HEK293 (cell line): ENCODE results near the gene PRRG3.

ENCODE experiments used
- BCL11A ChIP-seq: fragments of 450-650 bp; formaldehyde crosslinking; IDR thresholded peaks from 2 replicates; pipeline ENCODE4 v1.5.1; 2016; ENCODE audit warnings: low read depth, missing biosample characterization, missing genetic modification characterization
- KLF10 ChIP-seq: fragments of 450-650 bp; IDR thresholded peaks from 2 replicates; pipeline ENCODE4 v1.5.1; 2018; ENCODE audit warnings: missing biosample characterization, mild to moderate bottlenecking, missing genetic modification characterization
- ZNF19 ChIP-seq: fragments of 450-650 bp; formaldehyde crosslinking; IDR thresholded peaks from 2 replicates; pipeline ENCODE4; 2016; ENCODE audit warnings: missing biosample characterization, missing genetic modification characterization, low read depth
- ZNF2 ChIP-seq: fragments of 450-650 bp; formaldehyde crosslinking; IDR thresholded peaks from 2 replicates; pipeline ENCODE4 v1.5.1; 2016; ENCODE audit warnings: missing biosample characterization, missing genetic modification characterization
- ZNF621 ChIP-seq: fragments of 450-650 bp; formaldehyde crosslinking; IDR thresholded peaks from 2 replicates; pipeline ENCODE4 v1.5.1; 2017; ENCODE audit warnings: missing biosample characterization, missing genetic modification characterization
- TF ChIP-seq, protein P1 (sequence below): fragments of 450-650 bp; formaldehyde crosslinking; IDR thresholded peaks from 2 replicates; pipeline ENCODE4 v1.5.1; 2016; ENCODE audit warnings: missing biosample characterization, missing genetic modification characterization
- TF ChIP-seq, protein P2 (sequence below): fragments of 450-650 bp; formaldehyde crosslinking; IDR thresholded peaks from 2 replicates; pipeline ENCODE4 v1.5.1; 2016; ENCODE audit warnings: missing biosample characterization, missing genetic modification characterization
- TF ChIP-seq, protein P3 (sequence below): fragments of 450-650 bp; formaldehyde crosslinking; IDR thresholded peaks from 2 replicates; pipeline ENCODE4 v1.5.1; 2016; ENCODE audit warnings: missing biosample characterization, missing genetic modification characterization
- TF ChIP-seq, protein P4 (sequence below): fragments of 450-650 bp; formaldehyde crosslinking; IDR thresholded peaks from 2 replicates; pipeline ENCODE4 v1.5.1; 2016; ENCODE audit warnings: missing biosample characterization, missing genetic modification characterization
- TF ChIP-seq, protein P5 (sequence below): fragments of 450-650 bp; formaldehyde crosslinking; optimal IDR thresholded peaks from 2 replicates; pipeline ENCODE3; 2016; ENCODE audit warnings: missing biosample characterization, mild to moderate bottlenecking, missing genetic modification characterization

DNA sequence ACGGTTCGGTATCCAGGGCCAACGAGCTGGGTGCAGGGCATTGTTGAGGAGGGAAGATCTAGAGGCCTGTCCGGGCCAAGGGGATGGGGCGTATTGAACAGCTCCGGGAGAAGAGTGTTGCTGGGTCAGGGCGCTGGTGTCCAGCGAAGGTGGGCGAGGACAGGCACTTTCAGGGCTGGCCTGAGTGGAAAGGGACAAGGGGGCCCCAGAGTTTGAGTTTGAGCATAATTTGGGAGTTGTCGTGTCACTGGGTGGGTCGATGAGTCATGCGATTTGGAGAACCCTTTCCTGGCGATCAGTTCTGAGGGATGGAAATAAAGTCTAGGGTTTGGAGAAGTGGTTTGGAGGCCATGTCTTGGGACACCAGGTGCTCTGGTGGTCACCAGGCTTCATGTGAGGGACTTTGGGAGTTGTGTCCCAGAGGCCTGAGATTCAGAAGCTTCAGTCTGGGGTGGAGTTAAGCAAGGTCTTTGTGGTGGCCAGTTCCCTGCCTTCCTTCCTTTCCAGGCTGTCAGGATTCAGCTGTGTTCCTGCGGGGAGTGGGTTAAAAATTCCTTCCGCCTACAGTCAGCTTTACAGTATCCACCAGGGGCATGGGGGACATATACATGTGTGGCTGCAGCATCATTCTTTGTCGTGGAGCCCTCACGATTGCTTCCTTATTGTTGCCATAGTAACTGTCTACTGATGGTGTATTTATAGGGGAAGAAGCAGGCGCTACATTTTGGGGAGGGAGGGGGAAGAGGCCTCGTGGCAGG is 504 bp downstream of the PRRG3 start:
- TF ChIP-seq ZNF621 (tag by site-specific recombination) (no peak), ZNF2 (tag by site-specific recombination) (no peak), KLF10 (tag by site-specific recombination) (no peak), ZNF19 (tag by site-specific recombination) (no peak), BCL11A (tag by site-specific recombination) (no peak)
- TF ChIP-seq, protein P1, sequence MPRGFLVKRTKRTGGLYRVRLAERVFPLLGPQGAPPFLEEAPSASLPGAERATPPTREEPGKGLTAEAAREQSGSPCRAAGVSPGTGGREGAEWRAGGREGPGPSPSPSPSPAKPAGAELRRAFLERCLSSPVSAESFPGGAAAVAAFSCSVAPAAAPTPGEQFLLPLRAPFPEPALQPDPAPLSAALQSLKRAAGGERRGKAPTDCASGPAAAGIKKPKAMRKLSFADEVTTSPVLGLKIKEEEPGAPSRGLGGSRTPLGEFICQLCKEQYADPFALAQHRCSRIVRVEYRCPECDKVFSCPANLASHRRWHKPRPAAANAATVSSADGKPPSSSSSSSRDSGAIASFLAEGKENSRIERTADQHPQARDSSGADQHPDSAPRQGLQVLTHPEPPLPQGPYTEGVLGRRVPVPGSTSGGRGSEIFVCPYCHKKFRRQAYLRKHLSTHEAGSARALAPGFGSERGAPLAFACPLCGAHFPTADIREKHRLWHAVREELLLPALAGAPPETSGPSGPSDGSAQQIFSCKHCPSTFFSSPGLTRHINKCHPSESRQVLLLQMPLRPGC: no peak
- TF ChIP-seq, protein P2, sequence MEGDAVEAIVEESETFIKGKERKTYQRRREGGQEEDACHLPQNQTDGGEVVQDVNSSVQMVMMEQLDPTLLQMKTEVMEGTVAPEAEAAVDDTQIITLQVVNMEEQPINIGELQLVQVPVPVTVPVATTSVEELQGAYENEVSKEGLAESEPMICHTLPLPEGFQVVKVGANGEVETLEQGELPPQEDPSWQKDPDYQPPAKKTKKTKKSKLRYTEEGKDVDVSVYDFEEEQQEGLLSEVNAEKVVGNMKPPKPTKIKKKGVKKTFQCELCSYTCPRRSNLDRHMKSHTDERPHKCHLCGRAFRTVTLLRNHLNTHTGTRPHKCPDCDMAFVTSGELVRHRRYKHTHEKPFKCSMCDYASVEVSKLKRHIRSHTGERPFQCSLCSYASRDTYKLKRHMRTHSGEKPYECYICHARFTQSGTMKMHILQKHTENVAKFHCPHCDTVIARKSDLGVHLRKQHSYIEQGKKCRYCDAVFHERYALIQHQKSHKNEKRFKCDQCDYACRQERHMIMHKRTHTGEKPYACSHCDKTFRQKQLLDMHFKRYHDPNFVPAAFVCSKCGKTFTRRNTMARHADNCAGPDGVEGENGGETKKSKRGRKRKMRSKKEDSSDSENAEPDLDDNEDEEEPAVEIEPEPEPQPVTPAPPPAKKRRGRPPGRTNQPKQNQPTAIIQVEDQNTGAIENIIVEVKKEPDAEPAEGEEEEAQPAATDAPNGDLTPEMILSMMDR (tag by site-specific recombination): no peak
- TF ChIP-seq, protein P3, sequence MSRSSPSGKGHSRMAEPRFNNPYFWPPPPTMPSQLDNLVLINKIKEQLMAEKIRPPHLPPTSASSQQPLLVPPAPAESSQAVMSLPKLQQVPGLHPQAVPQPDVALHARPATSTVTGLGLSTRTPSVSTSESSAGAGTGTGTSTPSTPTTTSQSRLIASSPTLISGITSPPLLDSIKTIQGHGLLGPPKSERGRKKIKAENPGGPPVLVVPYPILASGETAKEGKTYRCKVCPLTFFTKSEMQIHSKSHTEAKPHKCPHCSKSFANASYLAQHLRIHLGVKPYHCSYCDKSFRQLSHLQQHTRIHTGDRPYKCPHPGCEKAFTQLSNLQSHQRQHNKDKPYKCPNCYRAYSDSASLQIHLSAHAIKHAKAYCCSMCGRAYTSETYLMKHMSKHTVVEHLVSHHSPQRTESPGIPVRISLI (tag by site-specific recombination): no peak
- TF ChIP-seq, protein P4, sequence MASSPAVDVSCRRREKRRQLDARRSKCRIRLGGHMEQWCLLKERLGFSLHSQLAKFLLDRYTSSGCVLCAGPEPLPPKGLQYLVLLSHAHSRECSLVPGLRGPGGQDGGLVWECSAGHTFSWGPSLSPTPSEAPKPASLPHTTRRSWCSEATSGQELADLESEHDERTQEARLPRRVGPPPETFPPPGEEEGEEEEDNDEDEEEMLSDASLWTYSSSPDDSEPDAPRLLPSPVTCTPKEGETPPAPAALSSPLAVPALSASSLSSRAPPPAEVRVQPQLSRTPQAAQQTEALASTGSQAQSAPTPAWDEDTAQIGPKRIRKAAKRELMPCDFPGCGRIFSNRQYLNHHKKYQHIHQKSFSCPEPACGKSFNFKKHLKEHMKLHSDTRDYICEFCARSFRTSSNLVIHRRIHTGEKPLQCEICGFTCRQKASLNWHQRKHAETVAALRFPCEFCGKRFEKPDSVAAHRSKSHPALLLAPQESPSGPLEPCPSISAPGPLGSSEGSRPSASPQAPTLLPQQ: no peak
- TF ChIP-seq, protein P5, sequence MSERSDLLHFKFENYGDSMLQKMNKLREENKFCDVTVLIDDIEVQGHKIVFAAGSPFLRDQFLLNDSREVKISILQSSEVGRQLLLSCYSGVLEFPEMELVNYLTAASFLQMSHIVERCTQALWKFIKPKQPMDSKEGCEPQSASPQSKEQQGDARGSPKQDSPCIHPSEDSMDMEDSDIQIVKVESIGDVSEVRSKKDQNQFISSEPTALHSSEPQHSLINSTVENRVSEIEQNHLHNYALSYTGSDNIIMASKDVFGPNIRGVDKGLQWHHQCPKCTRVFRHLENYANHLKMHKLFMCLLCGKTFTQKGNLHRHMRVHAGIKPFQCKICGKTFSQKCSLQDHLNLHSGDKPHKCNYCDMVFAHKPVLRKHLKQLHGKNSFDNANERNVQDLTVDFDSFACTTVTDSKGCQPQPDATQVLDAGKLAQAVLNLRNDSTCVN: no peak
